Gastrocnemius medialis (tissue), 4 donors: ENCODE data around the gene CCR5. TPM values are rescaled to one million over a fixed set of nuclear protein-coding genes. Genes with fewer than 3 reads are reported as not detected.

Source experiments
- ATAC-seq, 2 donors: fragments of 150-250 bp; one replicate each; pipeline ENCODE4 v1.9.1; 2016
- DNase-seq, 2 donors: peaks; one replicate each; pipeline ENCODE4 v3.0.0-alpha.2; 2019
- H3K27ac ChIP-seq, 4 donors: fragments of 200-600 bp; sonication (generic); 1 replicate in 1 of 4; 2 replicates in 3 of 4; pipeline ENCODE4 v1.5.1; 2016 to 2018; ENCODE audit warnings: mild to moderate bottlenecking in 2 of 4, moderate library complexity in 1 of 4
- H3K27me3 ChIP-seq, 3 donors: fragments of 200-600 bp; sonication (generic) in 2 of 3; 1 replicate in 1 of 3; 2 replicates in 2 of 3; pipeline versions ENCODE4 v1.5.1 to v1.6.0; 2016 to 2019; ENCODE audit warnings: mild to moderate bottlenecking in 1 of 3, moderate library complexity in 1 of 3
- H3K36me3 ChIP-seq, 2 donors: fragments of 200-600 bp; sonication (generic) in 1 of 2; one replicate each; pipeline ENCODE4 v1.5.1; 2017 to 2018
- H3K4me1 ChIP-seq, 2 donors: fragments of 200-600 bp; sonication (generic) in 1 of 2; one replicate each; pipeline ENCODE4 v1.5.1; 2016 to 2017; ENCODE audit warnings: mild to moderate bottlenecking in 2 of 2
- H3K4me3 ChIP-seq, 4 donors: fragments of 200-600 bp; sonication (generic) in 3 of 4; 1 replicate in 1 of 4; 2 replicates in 3 of 4; pipeline ENCODE4 v1.5.1; 2016 to 2019; ENCODE audit warnings: mild to moderate bottlenecking in 2 of 4
- H3K9me3 ChIP-seq, 3 donors: fragments of 200-600 bp; sonication (generic) in 2 of 3; 1 replicate in 1 of 3; 2 replicates in 2 of 3; pipeline ENCODE4 v1.5.1; 2016 to 2019
- POLR2A ChIP-seq, 2 donors: fragments of 450-650 bp; IDR thresholded peaks; one replicate each; pipeline ENCODE4 v1.6.1; 2017; ENCODE audit warnings: antibody characterized with exemption in 2 of 2, mild to moderate bottlenecking in 2 of 2, moderate library complexity in 2 of 2
- in situ Hi-C, 4 donors: fragments of 200-750 bp; cut with MboI; loops; one replicate each; pipeline versions ENCODE4 v1.15.0 to v1.8.0; 2017; ENCODE audit warnings: low sequenced_read_pairs in 4 of 4
- intact Hi-C: fragments of 100-400 bp; cut with DNase I; formaldehyde crosslinking; loops from one replicate; pipeline ENCODE4 v1.15.1; 2023; ENCODE audit warnings: low total_unique reads
- total RNA-seq, 4 donors: library from RNA; depleted of rRNA; stranded (reverse); fragments of >200 nt; gene quantifications; one replicate each; pipeline versions ENCODE4 v1.1.0 to v1.2.3, GENCODE V29; 2016
- TF ChIP-seq, protein P1 (sequence below), 5 experiments: fragments of 450-650 bp in 3 of 5; fragments of 200-600 bp in 2 of 5; sonication (generic) in 2 of 5; IDR thresholded peaks in 4 of 5; conservative IDR thresholded peaks in 1 of 5; 1 replicate in 4 of 5; 2 replicates in 1 of 5; pipeline ENCODE4 v1.5.1; 2016 to 2019; ENCODE audit warnings: antibody characterized with exemption in 5 of 5, mild to moderate bottlenecking in 3 of 5, moderate library complexity in 3 of 5

The CCR5 gene
- total RNA-seq, 4 donors from 2014 or later: 0.07 to 0.20 (median 0.10) TPM; not detected in 1

DNA sequence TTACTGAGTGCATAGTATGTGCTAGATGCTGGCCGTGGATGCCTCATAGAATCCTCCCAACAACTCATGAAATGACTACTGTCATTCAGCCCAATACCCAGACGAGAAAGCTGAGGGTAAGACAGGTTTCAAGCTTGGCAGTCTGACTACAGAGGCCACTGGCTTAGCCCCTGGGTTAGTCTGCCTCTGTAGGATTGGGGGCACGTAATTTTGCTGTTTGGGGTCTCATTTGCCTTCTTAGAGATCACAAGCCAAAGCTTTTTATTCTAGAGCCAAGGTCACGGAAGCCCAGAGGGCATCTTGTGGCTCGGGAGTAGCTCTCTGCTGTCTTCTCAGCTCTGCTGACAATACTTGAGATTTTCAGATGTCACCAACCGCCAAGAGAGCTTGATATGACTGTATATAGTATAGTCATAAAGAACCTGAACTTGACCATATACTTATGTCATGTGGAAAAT lies 1.0 kb upstream of the CCR5 start:
- H3K36me3 ChIP-seq: no peaks in the 10 kb centered on the region
- TF ChIP-seq, protein P1, sequence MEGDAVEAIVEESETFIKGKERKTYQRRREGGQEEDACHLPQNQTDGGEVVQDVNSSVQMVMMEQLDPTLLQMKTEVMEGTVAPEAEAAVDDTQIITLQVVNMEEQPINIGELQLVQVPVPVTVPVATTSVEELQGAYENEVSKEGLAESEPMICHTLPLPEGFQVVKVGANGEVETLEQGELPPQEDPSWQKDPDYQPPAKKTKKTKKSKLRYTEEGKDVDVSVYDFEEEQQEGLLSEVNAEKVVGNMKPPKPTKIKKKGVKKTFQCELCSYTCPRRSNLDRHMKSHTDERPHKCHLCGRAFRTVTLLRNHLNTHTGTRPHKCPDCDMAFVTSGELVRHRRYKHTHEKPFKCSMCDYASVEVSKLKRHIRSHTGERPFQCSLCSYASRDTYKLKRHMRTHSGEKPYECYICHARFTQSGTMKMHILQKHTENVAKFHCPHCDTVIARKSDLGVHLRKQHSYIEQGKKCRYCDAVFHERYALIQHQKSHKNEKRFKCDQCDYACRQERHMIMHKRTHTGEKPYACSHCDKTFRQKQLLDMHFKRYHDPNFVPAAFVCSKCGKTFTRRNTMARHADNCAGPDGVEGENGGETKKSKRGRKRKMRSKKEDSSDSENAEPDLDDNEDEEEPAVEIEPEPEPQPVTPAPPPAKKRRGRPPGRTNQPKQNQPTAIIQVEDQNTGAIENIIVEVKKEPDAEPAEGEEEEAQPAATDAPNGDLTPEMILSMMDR (IDR thresholded peaks at IDR 0.05 in 4 of 5, conservative IDR thresholded peaks at IDR 0.05 in 1 of 5): no peak
- no peak for TF ChIP-seq POLR2A (IDR thresholded peaks at IDR 0.05)
- H3K27me3 ChIP-seq: peaks cover 0 to 10% (median 2%) of the 10 kb centered on the region in 3 donors
- intact Hi-C loops (loop anchor here (10.0 kb wide), 1 partner anchor 285 kb away; no protein-coding TSS in a partner anchor), in situ Hi-C loops (loop anchor here in 1 of 4 donors (10.0 to 25.0 kb wide), 3 partner anchors 95 to 432 kb away; partner anchors contain the start of gene CXCR6)
- DNase-seq (no peak), ATAC-seq (no peak)
- no peaks in the 10 kb centered on the region for H3K9me3 ChIP-seq
- H3K4me1 ChIP-seq: no peaks in the 10 kb centered on the region
- H3K4me3 ChIP-seq: no peak overlapping the region
- H3K27ac ChIP-seq: no peak overlapping the region

DNA sequence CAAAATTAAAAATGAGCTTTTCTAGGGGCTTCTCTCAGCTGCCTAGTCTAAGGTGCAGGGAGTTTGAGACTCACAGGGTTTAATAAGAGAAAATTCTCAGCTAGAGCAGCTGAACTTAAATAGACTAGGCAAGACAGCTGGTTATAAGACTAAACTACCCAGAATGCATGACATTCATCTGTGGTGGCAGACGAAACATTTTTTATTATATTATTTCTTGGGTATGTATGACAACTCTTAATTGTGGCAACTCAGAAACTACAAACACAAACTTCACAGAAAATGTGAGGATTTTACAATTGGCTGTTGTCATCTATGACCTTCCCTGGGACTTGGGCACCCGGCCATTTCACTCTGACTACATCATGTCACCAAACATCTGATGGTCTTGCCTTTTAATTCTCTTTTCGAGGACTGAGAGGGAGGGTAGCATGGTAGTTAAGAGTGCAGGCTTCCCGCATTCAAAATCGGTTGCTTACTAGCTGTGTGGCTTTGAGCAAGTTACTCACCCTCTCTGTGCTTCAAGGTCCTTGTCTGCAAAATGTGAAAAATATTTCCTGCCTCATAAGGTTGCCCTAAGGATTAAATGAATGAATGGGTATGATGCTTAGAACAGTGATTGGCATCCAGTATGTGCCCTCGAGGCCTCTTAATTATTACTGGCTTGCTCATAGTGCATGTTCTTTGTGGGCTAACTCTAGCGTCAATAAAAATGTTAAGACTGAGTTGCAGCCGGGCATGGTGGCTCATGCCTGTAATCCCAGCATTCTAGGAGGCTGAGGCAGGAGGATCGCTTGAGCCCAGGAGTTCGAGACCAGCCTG lies 984 bp downstream of the CCR5 start:
- H3K4me1 ChIP-seq: no peaks in the 10 kb centered on the region
- H3K36me3 ChIP-seq: no peaks in the 10 kb centered on the region
- intact Hi-C loops: loop anchor here (10.0 kb wide), 1 partner anchor 287 kb away; no protein-coding TSS in a partner anchor
- peaks cover 0 to 10% (median 2%) of the 10 kb centered on the region in 3 donors for H3K27me3 ChIP-seq
- DNase-seq: no peak
- in situ Hi-C loops: loop anchor here in 1 of 4 donors (10.0 to 25.0 kb wide), 3 partner anchors 97 to 434 kb away; partner anchors contain the start of gene CXCR6
- TF ChIP-seq, protein P1 (IDR thresholded peaks at IDR 0.05 in 4 of 5, conservative IDR thresholded peaks at IDR 0.05 in 1 of 5): no peak
- no peak for TF ChIP-seq POLR2A (IDR thresholded peaks at IDR 0.05)
- no peak for ATAC-seq
- H3K27ac ChIP-seq: no peak overlapping the region
- H3K4me3 ChIP-seq: no peak overlapping the region
- H3K9me3 ChIP-seq: no peaks in the 10 kb centered on the region

DNA sequence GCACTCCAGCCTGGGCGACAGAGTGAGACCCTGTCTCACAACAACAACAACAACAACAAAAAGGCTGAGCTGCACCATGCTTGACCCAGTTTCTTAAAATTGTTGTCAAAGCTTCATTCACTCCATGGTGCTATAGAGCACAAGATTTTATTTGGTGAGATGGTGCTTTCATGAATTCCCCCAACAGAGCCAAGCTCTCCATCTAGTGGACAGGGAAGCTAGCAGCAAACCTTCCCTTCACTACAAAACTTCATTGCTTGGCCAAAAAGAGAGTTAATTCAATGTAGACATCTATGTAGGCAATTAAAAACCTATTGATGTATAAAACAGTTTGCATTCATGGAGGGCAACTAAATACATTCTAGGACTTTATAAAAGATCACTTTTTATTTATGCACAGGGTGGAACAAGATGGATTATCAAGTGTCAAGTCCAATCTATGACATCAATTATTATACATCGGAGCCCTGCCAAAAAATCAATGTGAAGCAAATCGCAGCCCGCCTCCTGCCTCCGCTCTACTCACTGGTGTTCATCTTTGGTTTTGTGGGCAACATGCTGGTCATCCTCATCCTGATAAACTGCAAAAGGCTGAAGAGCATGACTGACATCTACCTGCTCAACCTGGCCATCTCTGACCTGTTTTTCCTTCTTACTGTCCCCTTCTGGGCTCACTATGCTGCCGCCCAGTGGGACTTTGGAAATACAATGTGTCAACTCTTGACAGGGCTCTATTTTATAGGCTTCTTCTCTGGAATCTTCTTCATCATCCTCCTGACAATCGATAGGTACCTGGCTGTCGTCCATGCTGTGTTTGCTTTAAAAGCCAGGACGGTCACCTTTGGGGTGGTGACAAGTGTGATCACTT lies 2.0 kb downstream of the CCR5 start:
- TF ChIP-seq, protein P1 (IDR thresholded peaks at IDR 0.05 in 4 of 5, conservative IDR thresholded peaks at IDR 0.05 in 1 of 5): peak in 1 of 5 experiments; percentile 22
- no peak for TF ChIP-seq POLR2A (IDR thresholded peaks at IDR 0.05)
- intact Hi-C loops: loop anchor here (10.0 kb wide), 1 partner anchor 288 kb away; no protein-coding TSS in a partner anchor
- Histone ChIP-seq H3K27me3 (peaks cover 0 to 10% (median 2%) of the 10 kb centered on the region in 3 donors), H3K4me3 (no peak overlapping the region), H3K36me3 (no peaks in the 10 kb centered on the region), H3K27ac (no peak overlapping the region), H3K9me3 (no peaks in the 10 kb centered on the region), H3K4me1 (no peaks in the 10 kb centered on the region)
- in situ Hi-C loops: loop anchor here in 1 of 4 donors (10.0 to 25.0 kb wide), 3 partner anchors 98 to 435 kb away; partner anchors contain the start of gene CXCR6
- DNase-seq (no peak), ATAC-seq (no peak)

DNA sequence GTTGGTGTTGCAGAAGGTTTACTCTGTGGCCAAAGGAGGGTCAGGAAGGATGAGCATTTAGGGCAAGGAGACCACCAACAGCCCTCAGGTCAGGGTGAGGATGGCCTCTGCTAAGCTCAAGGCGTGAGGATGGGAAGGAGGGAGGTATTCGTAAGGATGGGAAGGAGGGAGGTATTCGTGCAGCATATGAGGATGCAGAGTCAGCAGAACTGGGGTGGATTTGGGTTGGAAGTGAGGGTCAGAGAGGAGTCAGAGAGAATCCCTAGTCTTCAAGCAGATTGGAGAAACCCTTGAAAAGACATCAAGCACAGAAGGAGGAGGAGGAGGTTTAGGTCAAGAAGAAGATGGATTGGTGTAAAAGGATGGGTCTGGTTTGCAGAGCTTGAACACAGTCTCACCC lies 4.0 kb downstream of the CCR5 start:
- H3K27ac ChIP-seq: no peak overlapping the region
- H3K4me3 ChIP-seq: no peak overlapping the region
- in situ Hi-C loops (loop anchor here in 1 of 4 donors (10.0 to 25.0 kb wide), 3 partner anchors 100 to 437 kb away; partner anchors contain the start of gene CXCR6), intact Hi-C loops (loop anchor here (10.0 kb wide), 1 partner anchor 290 kb away; no protein-coding TSS in a partner anchor)
- H3K36me3 ChIP-seq: no peaks in the 10 kb centered on the region
- TF ChIP-seq, protein P1 (IDR thresholded peaks at IDR 0.05 in 4 of 5, conservative IDR thresholded peaks at IDR 0.05 in 1 of 5): no peak
- TF ChIP-seq POLR2A (IDR thresholded peaks at IDR 0.05): no peak
- H3K4me1 ChIP-seq: no peaks in the 10 kb centered on the region
- DNase-seq: no peak
- H3K27me3 ChIP-seq: peaks cover 0 to 6% (median under 1%) of the 10 kb centered on the region in 3 donors
- no peak for ATAC-seq
- H3K9me3 ChIP-seq: no peaks in the 10 kb centered on the region
